BJ (cell line): ENCODE measurements around the gene CDCA4. TPM values are rescaled to one million over a fixed set of nuclear protein-coding genes. Genes with fewer than 3 reads are reported as not detected.

Experiments used
- CTCF ChIA-PET: fragments of 350-600 bp; formaldehyde crosslinking; extraction: SDS; loops from one replicate; lab custom pipeline; 2021; ENCODE audit warnings: antibody characterized with exemption, inconsistent platforms; lab: Yijun Ruan, JAX
- POLR2A ChIA-PET: fragments of 300-600 bp; sonication (Branson Sonifier 250); formaldehyde crosslinking; extraction: SDS; loops from one replicate; lab custom pipeline; 2021; ENCODE audit warnings: antibody characterized with exemption; lab: Charles Lee
- DNase-seq: peaks from one replicate; pipeline ENCODE4 v3.0.0-alpha.2; 2011; ENCODE audit warnings: low read depth
- H3K27me3 ChIP-seq: 2 replicates; pipeline ENCODE4 v1.6.0; 2011; ENCODE audit warnings: low read length; ENCODE audit not compliant: control insufficient read depth, insufficient read depth
- H3K36me3 ChIP-seq: 2 replicates; pipeline ENCODE4 v1.5.1; 2011; ENCODE audit warnings: low read length; ENCODE audit not compliant: control insufficient read depth, insufficient read depth
- H3K4me3 ChIP-seq: 2 replicates; pipeline ENCODE4 v1.5.1; 2011; ENCODE audit warnings: low read depth, mild to moderate bottlenecking, control low read depth, low read length
- polyA plus RNA-seq: library from polyadenylated mRNA; depleted of rRNA; stranded (reverse); fragments of >200 nt; gene quantifications from 2 replicates; pipeline ENCODE4 v1.2.3, GENCODE V29; 2011
- TF ChIP-seq, protein P1 (sequence below): IDR thresholded peaks from 2 replicates; pipeline ENCODE4 v1.5.1; 2011; ENCODE audit warnings: low read depth, mild to moderate bottlenecking, control low read depth, inconsistent platforms, low read length, moderate library complexity; ENCODE audit not compliant: insufficient read depth

Gene CDCA4
- polyA plus RNA-seq, 1 experiment: 16.6 TPM

- Histone ChIP-seq H3K4me3 (no peak overlapping the region), H3K27me3 (no peaks in the 10 kb centered on the region), H3K36me3 (peaks cover 10% of the 10 kb centered on the region)
- ChIA-PET POLR2A (no interaction called here), CTCF (interaction anchor here (1.2 to 1.5 kb wide), 2 partner anchors 9 to 93 kb away, joined by 3 to 4 read pairs; no protein-coding TSS in a partner anchor)
- DNase-seq: no peak
- TF ChIP-seq, protein P1, sequence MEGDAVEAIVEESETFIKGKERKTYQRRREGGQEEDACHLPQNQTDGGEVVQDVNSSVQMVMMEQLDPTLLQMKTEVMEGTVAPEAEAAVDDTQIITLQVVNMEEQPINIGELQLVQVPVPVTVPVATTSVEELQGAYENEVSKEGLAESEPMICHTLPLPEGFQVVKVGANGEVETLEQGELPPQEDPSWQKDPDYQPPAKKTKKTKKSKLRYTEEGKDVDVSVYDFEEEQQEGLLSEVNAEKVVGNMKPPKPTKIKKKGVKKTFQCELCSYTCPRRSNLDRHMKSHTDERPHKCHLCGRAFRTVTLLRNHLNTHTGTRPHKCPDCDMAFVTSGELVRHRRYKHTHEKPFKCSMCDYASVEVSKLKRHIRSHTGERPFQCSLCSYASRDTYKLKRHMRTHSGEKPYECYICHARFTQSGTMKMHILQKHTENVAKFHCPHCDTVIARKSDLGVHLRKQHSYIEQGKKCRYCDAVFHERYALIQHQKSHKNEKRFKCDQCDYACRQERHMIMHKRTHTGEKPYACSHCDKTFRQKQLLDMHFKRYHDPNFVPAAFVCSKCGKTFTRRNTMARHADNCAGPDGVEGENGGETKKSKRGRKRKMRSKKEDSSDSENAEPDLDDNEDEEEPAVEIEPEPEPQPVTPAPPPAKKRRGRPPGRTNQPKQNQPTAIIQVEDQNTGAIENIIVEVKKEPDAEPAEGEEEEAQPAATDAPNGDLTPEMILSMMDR: no peak
Measured at GRCh38 chr14:104994978-104995377, 25.9 kb downstream of the CDCA4 start.

DNA sequence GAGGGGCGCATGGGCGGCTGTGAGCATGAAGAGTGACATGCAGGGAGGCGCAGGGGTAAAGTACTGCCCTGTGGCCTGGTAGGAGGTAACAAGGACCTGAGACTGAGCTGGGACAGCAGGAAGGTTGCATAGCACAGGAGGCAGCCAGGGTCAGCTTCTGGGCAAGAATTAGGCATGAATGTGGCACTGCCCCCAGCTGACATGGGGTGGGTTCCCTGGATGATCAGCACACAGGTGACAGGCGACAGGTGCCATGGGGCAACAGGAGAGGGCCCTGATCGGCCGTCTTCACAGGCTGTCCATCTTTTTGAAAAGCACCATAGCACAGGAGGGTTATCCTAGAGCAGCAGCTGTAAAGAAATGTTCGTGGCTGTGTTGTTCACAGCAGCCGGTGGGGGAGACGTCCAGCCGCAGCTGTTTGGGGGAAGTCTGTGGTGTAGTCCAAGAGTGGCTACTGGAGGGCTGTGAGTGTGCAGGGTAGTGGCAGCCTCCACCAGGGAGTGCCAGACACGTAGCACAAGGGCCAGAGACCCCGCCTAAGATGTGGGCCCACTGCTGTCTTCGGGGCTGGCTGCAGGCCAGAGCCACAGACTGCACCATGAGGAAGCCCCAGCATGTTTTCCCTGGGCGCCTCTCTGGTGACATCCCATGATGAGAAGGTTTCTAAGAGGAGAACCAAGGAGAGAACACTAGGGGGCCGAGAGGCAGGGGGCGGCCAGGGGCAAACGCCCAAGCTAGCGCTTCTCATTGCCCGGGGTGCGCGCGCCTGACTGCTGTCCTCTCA is 26.9 kb downstream of the CDCA4 start:
- CTCF ChIA-PET: interaction anchor here (0.7 to 1.5 kb wide), 3 partner anchors 10 to 94 kb away, joined by 3 to 4 read pairs (median 3); no protein-coding TSS in a partner anchor
- DNase-seq: no peak
- peaks cover 10% of the 10 kb centered on the region for H3K36me3 ChIP-seq
- TF ChIP-seq, protein P1: no peak
- POLR2A ChIA-PET: no interaction called here
- no peaks in the 10 kb centered on the region for H3K27me3 ChIP-seq
- no peak overlapping the region for H3K4me3 ChIP-seq

- H3K36me3 ChIP-seq: peaks cover 9% of the 10 kb centered on the region
- H3K27me3 ChIP-seq: no peaks in the 10 kb centered on the region
- no peak overlapping the region for H3K4me3 ChIP-seq
- DNase-seq: no peak
- ChIA-PET CTCF (interaction anchor here (0.6 to 1.5 kb wide), 4 partner anchors 11 to 81 kb away, joined by 3 to 4 read pairs (median 4); no protein-coding TSS in a partner anchor), POLR2A (no interaction called here)
- TF ChIP-seq, protein P1: no peak
Measured at GRCh38 chr14:104993306-104993705, 27.6 kb downstream of the CDCA4 start.

GRCh38 chr14:104992501-104992900 is 28.4 kb downstream of the CDCA4 start:
- H3K36me3 ChIP-seq: peaks cover 9% of the 10 kb centered on the region

GRCh38 chr14:104991896-104992230 is 29.0 kb downstream of the CDCA4 start:
- POLR2A ChIA-PET: no interaction called here
- no peak for DNase-seq
- TF ChIP-seq, protein P1: no peak
- Histone ChIP-seq H3K27me3 (no peaks in the 10 kb centered on the region), H3K4me3 (no peak overlapping the region), H3K36me3 (peaks cover 9% of the 10 kb centered on the region)
- CTCF ChIA-PET: no interaction called here

More at GRCh38 chr14:104992501-104992900, 28.4 kb downstream of the CDCA4 start:
- TF ChIP-seq, protein P1: no peak
- CTCF ChIA-PET: interaction anchor here (1.2 kb wide), 1 partner anchor 26 kb away, joined by 3 read pairs; no protein-coding TSS in a partner anchor
- Histone ChIP-seq H3K4me3 (no peak overlapping the region), H3K27me3 (no peaks in the 10 kb centered on the region)
- DNase-seq: no peak
- POLR2A ChIA-PET: no interaction called here
